ENCODE measurements around the gene KIF23. TPM values are rescaled to one million over a fixed set of nuclear protein-coding genes. Genes with fewer than 3 reads are reported as not detected.

KIF23 gene
- polyA plus RNA-seq, 4 donors, result 1.1 to 14.0 (median 6.7) TPM

DNA sequence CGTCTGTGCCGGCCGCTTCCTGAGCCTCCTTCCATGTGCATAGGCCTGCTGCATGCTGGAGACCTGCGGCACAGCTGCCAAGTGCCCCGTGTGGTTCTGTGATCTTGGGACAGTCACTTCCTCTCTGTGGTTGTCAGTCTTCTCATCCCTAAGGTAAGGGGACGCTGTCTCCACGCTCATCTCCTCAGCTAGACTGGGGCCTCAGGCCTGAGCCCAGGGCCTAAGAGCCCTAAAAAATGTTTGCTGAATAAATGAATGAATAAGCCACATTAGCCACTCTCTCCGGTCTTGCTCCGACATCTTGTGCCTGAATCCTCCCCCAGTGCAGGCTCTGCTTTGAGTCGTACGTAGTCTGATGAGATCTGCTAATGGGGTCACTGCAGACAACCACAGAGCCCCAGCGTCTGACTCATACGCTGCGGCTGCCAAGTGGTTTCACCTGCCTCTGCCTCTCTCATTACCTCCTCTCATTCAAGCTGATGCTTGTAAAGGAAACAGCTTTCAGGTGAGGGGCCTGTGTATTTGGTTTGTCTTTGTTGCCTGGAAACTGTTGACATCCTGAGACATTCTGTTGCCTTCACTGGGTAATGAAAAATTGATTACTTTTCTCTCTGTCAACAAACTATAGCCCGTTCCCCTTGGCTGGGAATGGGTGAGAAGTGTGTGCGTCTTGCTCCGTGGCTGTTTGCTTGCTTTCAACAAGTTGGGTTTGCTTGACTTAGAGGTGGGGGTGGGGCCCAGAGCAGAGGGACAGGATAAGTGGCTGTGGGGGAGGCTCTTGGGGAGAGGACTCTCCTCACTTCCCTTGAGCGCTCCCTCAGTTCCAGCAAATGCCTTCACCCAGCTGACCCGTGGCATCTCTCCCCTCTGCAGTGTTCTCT, 54.3 kb downstream of the KIF23 start:
- Histone ChIP-seq H3K9me3 (ENCODE audit: control insufficient read depth in 2 of 2, insufficient read depth in 1 of 2, low read depth in 1 of 2, low read length in 1 of 2) (no peaks in the 10 kb centered on the region), H3K36me3 (ENCODE audit: control insufficient read depth in 3 of 3, insufficient read depth in 2 of 3, low read depth in 1 of 3, low read length in 3 of 3) (no peaks in the 10 kb centered on the region), H3K27ac (ENCODE audit: low read depth in 1 of 3, low read length in 2 of 3) (peak overlapping the region in 2 of 3 donors; percentile 38 to 86), H3K4me1 (ENCODE audit: control insufficient read depth in 3 of 3, insufficient read depth in 2 of 3, low read depth in 1 of 3, low read length in 2 of 3) (peaks cover 0 to 30% (median 3%) of the 10 kb centered on the region in 3 donors), H3K4me3 (ENCODE audit: low read depth in 1 of 3, low read length in 3 of 3) (no peak overlapping the region), H3K27me3 (ENCODE audit: control insufficient read depth in 3 of 3, insufficient read depth in 3 of 3, low read length in 3 of 3) (no peaks in the 10 kb centered on the region)
- WGBS, 3 donors, result 33 to 51% (median 38%) methylated on average over 19 of the region's 19 CpGs
- DNase-seq, result peak; percentile 61 to 74
- no peak for FAIRE-seq

GRCh38 chr15:69469467-69470201, 55.5 kb downstream of the KIF23 start:
- Histone ChIP-seq H3K9me3 (ENCODE audit: control insufficient read depth in 2 of 2, insufficient read depth in 1 of 2, low read depth in 1 of 2, low read length in 1 of 2) (no peaks in the 10 kb centered on the region), H3K27ac (ENCODE audit: low read depth in 1 of 3, low read length in 2 of 3) (peak overlapping the region in 2 of 3 donors; percentile 17 to 86), H3K36me3 (ENCODE audit: control insufficient read depth in 3 of 3, insufficient read depth in 2 of 3, low read depth in 1 of 3, low read length in 3 of 3) (no peaks in the 10 kb centered on the region), H3K27me3 (ENCODE audit: control insufficient read depth in 3 of 3, insufficient read depth in 3 of 3, low read length in 3 of 3) (peaks cover 0 to 3% (median 0%) of the 10 kb centered on the region in 3 donors), H3K4me3 (ENCODE audit: low read depth in 1 of 3, low read length in 3 of 3) (no peak overlapping the region), H3K4me1 (ENCODE audit: control insufficient read depth in 3 of 3, insufficient read depth in 2 of 3, low read depth in 1 of 3, low read length in 2 of 3) (peaks cover 0 to 30% (median 3%) of the 10 kb centered on the region in 3 donors)
- DNase-seq (peak in 1 of 2 donors; percentile 57), FAIRE-seq (no peak)
- 96 to 97% (median 97%) methylated on average over 8 of the region's 8 CpGs for WGBS, 3 donors

DNA sequence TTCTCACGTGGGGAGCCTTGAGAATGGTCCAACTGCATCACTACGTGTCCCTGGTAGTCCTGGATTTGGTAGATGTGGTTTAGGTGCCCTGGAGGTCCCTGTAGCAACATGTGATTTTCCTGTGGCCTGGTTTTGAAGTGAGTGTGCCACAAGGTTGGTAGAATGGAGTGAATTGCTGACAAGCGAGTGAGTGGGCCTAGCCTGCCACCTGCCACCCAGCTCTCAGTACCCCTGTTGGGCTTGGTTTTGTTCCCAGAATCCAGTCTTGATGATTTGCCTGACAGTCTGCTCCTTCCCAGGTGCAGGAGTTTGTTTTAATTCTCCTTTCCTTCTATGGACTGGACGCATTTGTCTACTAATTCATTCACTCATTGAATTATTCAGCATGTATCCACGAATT, 57.9 kb downstream of the KIF23 start:
- peaks cover 0 to 27% (median 3%) of the 10 kb centered on the region in 3 donors for H3K4me1 ChIP-seq (ENCODE audit: control insufficient read depth in 3 of 3, insufficient read depth in 2 of 3, low read depth in 1 of 3, low read length in 2 of 3)
- DNase-seq (no peak), FAIRE-seq (no peak)
- WGBS, 3 donors, result 85 to 95% (median 86%) methylated on average over 5 of the region's 5 CpGs
- H3K27me3 ChIP-seq (ENCODE audit: control insufficient read depth in 3 of 3, insufficient read depth in 3 of 3, low read length in 3 of 3), result peaks cover 0 to 3% (median 0%) of the 10 kb centered on the region in 3 donors
- no peaks in the 10 kb centered on the region for H3K9me3 ChIP-seq (ENCODE audit: control insufficient read depth in 2 of 2, insufficient read depth in 1 of 2, low read depth in 1 of 2, low read length in 1 of 2)
- H3K27ac ChIP-seq (ENCODE audit: low read depth in 1 of 3, low read length in 2 of 3), result no peak overlapping the region
- no peaks in the 10 kb centered on the region for H3K36me3 ChIP-seq (ENCODE audit: control insufficient read depth in 3 of 3, insufficient read depth in 2 of 3, low read depth in 1 of 3, low read length in 3 of 3)
- H3K4me3 ChIP-seq (ENCODE audit: low read depth in 1 of 3, low read length in 3 of 3), result no peak overlapping the region

DNA sequence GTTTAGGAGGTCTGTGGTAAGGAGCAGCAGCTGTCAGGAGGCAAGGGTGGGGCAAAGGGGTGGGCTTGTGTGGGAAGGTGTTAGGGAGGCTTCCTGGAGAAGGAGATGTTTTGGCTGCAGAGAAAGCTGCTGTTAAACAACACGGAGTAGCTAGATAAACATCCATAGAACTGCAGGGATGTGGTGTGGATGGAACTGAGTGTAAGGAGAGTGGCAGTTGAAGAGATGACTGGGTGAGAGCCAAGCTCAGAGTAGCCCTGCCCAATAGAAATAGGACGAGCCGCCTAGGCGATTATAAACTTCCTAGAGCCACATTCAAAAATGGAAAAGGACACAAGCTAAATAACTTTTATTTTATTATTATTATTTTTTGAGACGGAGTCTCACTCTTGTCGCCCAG, 58.4 kb downstream of the KIF23 start:
- 73 to 84% (median 79%) methylated on average over 6 of the region's 6 CpGs for WGBS, 3 donors
- no peak overlapping the region for H3K27ac ChIP-seq (ENCODE audit: low read depth in 1 of 3, low read length in 2 of 3)
- peaks cover 0 to 3% (median 0%) of the 10 kb centered on the region in 3 donors for H3K27me3 ChIP-seq (ENCODE audit: control insufficient read depth in 3 of 3, insufficient read depth in 3 of 3, low read length in 3 of 3)
- DNase-seq (no peak), FAIRE-seq (no peak)
- H3K9me3 ChIP-seq (ENCODE audit: control insufficient read depth in 2 of 2, insufficient read depth in 1 of 2, low read depth in 1 of 2, low read length in 1 of 2), result no peaks in the 10 kb centered on the region
- no peaks in the 10 kb centered on the region for H3K36me3 ChIP-seq (ENCODE audit: control insufficient read depth in 3 of 3, insufficient read depth in 2 of 3, low read depth in 1 of 3, low read length in 3 of 3)
- H3K4me3 ChIP-seq (ENCODE audit: low read depth in 1 of 3, low read length in 3 of 3), result no peak overlapping the region
- H3K4me1 ChIP-seq (ENCODE audit: control insufficient read depth in 3 of 3, insufficient read depth in 2 of 3, low read depth in 1 of 3, low read length in 2 of 3), result peaks cover 0 to 22% (median 3%) of the 10 kb centered on the region in 3 donors

DNA sequence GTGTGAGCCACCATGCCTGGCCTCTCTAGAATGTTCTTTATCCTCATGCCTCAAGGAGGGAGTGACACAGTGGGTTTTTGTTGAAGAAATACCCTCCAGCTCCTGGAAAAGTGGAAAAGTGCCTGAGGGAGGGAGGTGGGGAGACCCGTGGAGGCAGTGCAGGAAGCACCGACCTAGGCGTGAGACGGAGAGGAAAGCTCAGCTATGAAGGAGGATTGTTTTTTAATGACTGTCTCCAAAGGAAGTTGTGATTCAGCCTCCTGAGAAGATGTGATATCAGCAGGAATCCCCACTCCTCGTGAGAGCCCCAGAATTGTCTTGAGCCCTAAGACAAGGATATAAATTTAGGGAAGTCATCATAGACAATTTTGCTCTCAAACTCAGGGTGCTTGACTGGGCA, 60.1 kb downstream of the KIF23 start:
- no peak for DNase-seq
- Histone ChIP-seq H3K27me3 (ENCODE audit: control insufficient read depth in 3 of 3, insufficient read depth in 3 of 3, low read length in 3 of 3) (peaks cover 0 to 10% (median 0%) of the 10 kb centered on the region in 3 donors), H3K27ac (ENCODE audit: low read depth in 1 of 3, low read length in 2 of 3) (no peak overlapping the region), H3K9me3 (ENCODE audit: control insufficient read depth in 2 of 2, insufficient read depth in 1 of 2, low read depth in 1 of 2, low read length in 1 of 2) (no peaks in the 10 kb centered on the region), H3K36me3 (ENCODE audit: control insufficient read depth in 3 of 3, insufficient read depth in 2 of 3, low read depth in 1 of 3, low read length in 3 of 3) (no peaks in the 10 kb centered on the region), H3K4me1 (ENCODE audit: control insufficient read depth in 3 of 3, insufficient read depth in 2 of 3, low read depth in 1 of 3, low read length in 2 of 3) (peaks cover 0 to 5% (median 0%) of the 10 kb centered on the region in 3 donors), H3K4me3 (ENCODE audit: low read depth in 1 of 3, low read length in 3 of 3) (no peak overlapping the region)
- FAIRE-seq, result no peak
- WGBS, 3 donors, result 70 to 87% (median 80%) methylated on average over 5 of the region's 5 CpGs

GRCh38 chr15:69474846-69475455, 60.8 kb downstream of the KIF23 start:
- FAIRE-seq (no peak), DNase-seq (no peak)
- peaks cover 0 to 10% (median 0%) of the 10 kb centered on the region in 3 donors for H3K27me3 ChIP-seq (ENCODE audit: control insufficient read depth in 3 of 3, insufficient read depth in 3 of 3, low read length in 3 of 3)
- no peak overlapping the region for H3K27ac ChIP-seq (ENCODE audit: low read depth in 1 of 3, low read length in 2 of 3)
- no peaks in the 10 kb centered on the region for H3K9me3 ChIP-seq (ENCODE audit: control insufficient read depth in 2 of 2, insufficient read depth in 1 of 2, low read depth in 1 of 2, low read length in 1 of 2)
- H3K36me3 ChIP-seq (ENCODE audit: control insufficient read depth in 3 of 3, insufficient read depth in 2 of 3, low read depth in 1 of 3, low read length in 3 of 3), result no peaks in the 10 kb centered on the region
- no peak overlapping the region for H3K4me3 ChIP-seq (ENCODE audit: low read depth in 1 of 3, low read length in 3 of 3)
- no peaks in the 10 kb centered on the region for H3K4me1 ChIP-seq (ENCODE audit: control insufficient read depth in 3 of 3, insufficient read depth in 2 of 3, low read depth in 1 of 3, low read length in 2 of 3)
- 69 to 75% (median 74%) methylated on average over 7 of the region's 7 CpGs for WGBS, 3 donors

GRCh38 chr15:69475769-69476358, 61.7 kb downstream of the KIF23 start:
- Histone ChIP-seq H3K27me3 (ENCODE audit: control insufficient read depth in 3 of 3, insufficient read depth in 3 of 3, low read length in 3 of 3) (peaks cover 0 to 10% (median 0%) of the 10 kb centered on the region in 3 donors), H3K4me3 (ENCODE audit: low read depth in 1 of 3, low read length in 3 of 3) (no peak overlapping the region), H3K9me3 (ENCODE audit: control insufficient read depth in 2 of 2, insufficient read depth in 1 of 2, low read depth in 1 of 2, low read length in 1 of 2) (no peaks in the 10 kb centered on the region), H3K27ac (ENCODE audit: low read depth in 1 of 3, low read length in 2 of 3) (no peak overlapping the region), H3K36me3 (ENCODE audit: control insufficient read depth in 3 of 3, insufficient read depth in 2 of 3, low read depth in 1 of 3, low read length in 3 of 3) (no peaks in the 10 kb centered on the region), H3K4me1 (ENCODE audit: control insufficient read depth in 3 of 3, insufficient read depth in 2 of 3, low read depth in 1 of 3, low read length in 2 of 3) (no peaks in the 10 kb centered on the region)
- WGBS, 3 donors, result 30 to 39% (median 34%) methylated on average over 8 of the region's 8 CpGs
- FAIRE-seq (no peak), DNase-seq (peak; percentile 75 to 83)

Measured in small intestine (tissue), 7 donors.